Progenitor cell of endocrine pancreas (in vitro differentiated cells): ENCODE measurements around the gene NLGN1. TPM values are rescaled to one million over a fixed set of nuclear protein-coding genes. Genes with fewer than 3 reads are reported as not detected.

ENCODE experiments used
- DNase-seq: peaks from one replicate; pipeline ENCODE4 v3.0.0; 2021; ENCODE audit warnings: low spot score; ENCODE audit not compliant: unreplicated experiment
- H3K27ac Mint-ChIP-seq: 2 replicates; pipeline ENCODE4 v1.8.0; 2021; ENCODE audit warnings: mild to moderate bottlenecking, moderate library complexity, mixed read lengths
- H3K27me3 Mint-ChIP-seq: 2 replicates; pipeline ENCODE4 v1.8.0; 2021; ENCODE audit warnings: mixed read lengths
- H3K36me3 Mint-ChIP-seq: 2 replicates; pipeline ENCODE4 v1.8.0; 2022; ENCODE audit warnings: mixed read lengths; ENCODE audit not compliant: insufficient read depth
- H3K4me1 Mint-ChIP-seq: 2 replicates; pipeline ENCODE4 v1.8.0; 2021; ENCODE audit warnings: low read depth, mixed read lengths
- H3K4me3 Mint-ChIP-seq: 2 replicates; pipeline ENCODE4 v1.8.0; 2021; ENCODE audit warnings: low read depth, mild to moderate bottlenecking, moderate library complexity, mixed read lengths
- H3K9me3 Mint-ChIP-seq: 2 replicates; pipeline ENCODE4 v1.8.0; 2021; ENCODE audit warnings: low read depth, mixed read lengths
- total RNA-seq: library from RNA; stranded (reverse); gene quantifications from 2 replicates; pipeline ENCODE4 v1.2.1, GENCODE V29; 2021
- TF ChIP-seq, protein P1 (sequence below): fragments of 200-600 bp; sonication (generic); IDR thresholded peaks from one replicate; pipeline ENCODE4 v1.5.0; 2021; ENCODE audit warnings: antibody characterized with exemption, mild to moderate bottlenecking; ENCODE audit not compliant: unreplicated experiment

The NLGN1 gene
- total RNA-seq, 1 donor from 2014 or later: 5.7 TPM

DNA sequence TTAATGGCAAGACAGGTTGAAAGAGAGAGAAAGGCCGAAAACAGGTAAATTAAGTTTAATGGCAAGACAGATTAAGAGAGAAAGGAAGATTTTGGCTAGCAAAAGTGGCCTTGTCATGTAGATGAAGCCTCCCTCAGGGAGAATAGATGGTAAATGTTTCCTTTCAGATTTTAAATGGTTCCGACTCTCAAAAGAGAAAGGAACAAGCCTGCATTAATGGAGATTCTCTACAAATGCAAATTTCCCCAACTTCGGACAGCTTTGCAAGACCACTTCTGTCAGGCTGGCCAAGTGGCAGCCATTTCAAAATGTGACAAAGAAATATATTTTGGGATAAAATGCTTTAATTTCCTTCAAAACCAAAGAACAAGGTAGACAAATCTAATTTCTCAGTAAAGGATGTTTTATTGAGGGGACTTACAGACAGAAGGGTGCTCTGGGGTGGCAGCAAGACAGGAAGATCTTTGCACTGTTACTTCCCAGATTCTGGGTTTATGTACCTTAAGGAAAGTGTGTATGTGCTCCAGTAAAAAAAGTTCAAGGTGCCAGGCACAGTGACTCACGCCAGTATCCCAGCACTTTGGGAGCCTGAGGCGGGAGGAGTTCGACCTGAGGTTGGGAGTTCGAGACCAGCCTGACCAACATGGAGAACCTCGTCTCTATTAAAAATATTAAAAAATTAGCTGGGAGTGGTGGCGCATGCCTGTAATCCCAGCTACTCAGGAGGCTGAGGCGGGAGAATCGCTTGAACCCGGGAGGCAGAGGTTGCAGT is 835.3 kb downstream of the NLGN1 start:
- no peak for DNase-seq
- no peaks in the 10 kb centered on the region for H3K27me3 Mint-ChIP-seq
- no peaks in the 10 kb centered on the region for H3K36me3 Mint-ChIP-seq
- H3K27ac Mint-ChIP-seq: no peak overlapping the region
- H3K4me3 Mint-ChIP-seq: no peak overlapping the region
- TF ChIP-seq, protein P1, sequence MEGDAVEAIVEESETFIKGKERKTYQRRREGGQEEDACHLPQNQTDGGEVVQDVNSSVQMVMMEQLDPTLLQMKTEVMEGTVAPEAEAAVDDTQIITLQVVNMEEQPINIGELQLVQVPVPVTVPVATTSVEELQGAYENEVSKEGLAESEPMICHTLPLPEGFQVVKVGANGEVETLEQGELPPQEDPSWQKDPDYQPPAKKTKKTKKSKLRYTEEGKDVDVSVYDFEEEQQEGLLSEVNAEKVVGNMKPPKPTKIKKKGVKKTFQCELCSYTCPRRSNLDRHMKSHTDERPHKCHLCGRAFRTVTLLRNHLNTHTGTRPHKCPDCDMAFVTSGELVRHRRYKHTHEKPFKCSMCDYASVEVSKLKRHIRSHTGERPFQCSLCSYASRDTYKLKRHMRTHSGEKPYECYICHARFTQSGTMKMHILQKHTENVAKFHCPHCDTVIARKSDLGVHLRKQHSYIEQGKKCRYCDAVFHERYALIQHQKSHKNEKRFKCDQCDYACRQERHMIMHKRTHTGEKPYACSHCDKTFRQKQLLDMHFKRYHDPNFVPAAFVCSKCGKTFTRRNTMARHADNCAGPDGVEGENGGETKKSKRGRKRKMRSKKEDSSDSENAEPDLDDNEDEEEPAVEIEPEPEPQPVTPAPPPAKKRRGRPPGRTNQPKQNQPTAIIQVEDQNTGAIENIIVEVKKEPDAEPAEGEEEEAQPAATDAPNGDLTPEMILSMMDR: no peak
- no peaks in the 10 kb centered on the region for H3K9me3 Mint-ChIP-seq
- no peaks in the 10 kb centered on the region for H3K4me1 Mint-ChIP-seq

DNA sequence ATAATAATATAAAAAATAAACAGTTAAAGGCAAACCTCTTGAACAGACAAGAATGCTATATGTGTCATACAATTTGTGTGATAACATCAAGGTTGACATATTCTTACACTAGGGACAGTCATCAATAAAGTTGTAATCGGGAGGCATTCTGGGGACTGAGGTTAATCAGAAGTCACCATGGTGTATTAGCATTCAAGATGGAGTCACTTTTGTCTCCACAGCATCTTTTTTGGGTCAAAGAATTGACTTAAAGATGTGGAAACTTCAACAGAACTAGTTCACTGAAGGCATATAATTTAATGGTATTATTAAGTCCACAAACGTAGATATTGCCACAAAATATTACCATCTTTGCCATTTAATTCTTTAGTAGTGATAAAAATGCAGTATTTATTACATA is 836.0 kb downstream of the NLGN1 start:
- no peaks in the 10 kb centered on the region for H3K27me3 Mint-ChIP-seq
- no peak overlapping the region for H3K4me3 Mint-ChIP-seq
- H3K9me3 Mint-ChIP-seq: no peaks in the 10 kb centered on the region
- H3K4me1 Mint-ChIP-seq: no peaks in the 10 kb centered on the region
- no peaks in the 10 kb centered on the region for H3K36me3 Mint-ChIP-seq
- no peak overlapping the region for H3K27ac Mint-ChIP-seq
- no peak for DNase-seq
- TF ChIP-seq, protein P1: no peak

DNA sequence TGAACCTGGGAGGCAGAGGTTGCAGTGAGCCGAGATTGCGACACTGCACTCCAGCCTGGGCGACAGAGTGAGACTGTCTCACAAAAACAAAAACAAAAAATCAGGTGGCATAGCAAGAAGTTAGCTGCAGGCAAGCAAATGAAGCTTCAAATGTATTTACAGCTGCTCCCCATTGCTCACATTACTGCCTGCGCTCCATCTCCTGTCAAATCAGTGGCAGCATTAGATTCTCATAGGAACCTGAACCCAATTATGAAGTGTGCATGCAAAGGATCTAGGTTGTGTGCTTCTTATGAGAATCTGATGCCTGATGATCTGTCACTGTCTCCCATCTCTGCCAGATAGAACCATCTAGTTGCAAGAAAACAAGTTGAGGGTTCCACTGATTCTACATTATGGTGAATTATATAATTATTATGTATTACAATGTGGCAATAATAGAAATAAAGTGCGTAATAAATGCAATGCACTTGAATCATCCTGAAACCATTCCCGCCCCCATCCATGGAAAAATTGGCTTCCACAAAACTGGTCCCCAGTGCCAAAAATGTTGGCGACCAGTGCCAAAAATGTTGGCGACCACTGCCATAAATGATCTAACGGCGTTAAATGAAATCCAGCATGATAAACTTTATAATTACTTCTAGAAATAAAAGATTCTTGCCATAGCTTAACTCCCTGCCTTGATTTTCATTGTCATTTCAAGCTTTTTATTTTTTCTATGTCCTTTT is 844.9 kb downstream of the NLGN1 start:
- Mint-ChIP-seq H3K4me1 (peaks cover 2% of the 10 kb centered on the region), H3K4me3 (no peak overlapping the region), H3K36me3 (no peaks in the 10 kb centered on the region), H3K27ac (no peak overlapping the region), H3K27me3 (no peaks in the 10 kb centered on the region), H3K9me3 (no peaks in the 10 kb centered on the region)
- no peak for DNase-seq
- TF ChIP-seq, protein P1: no peak

DNA sequence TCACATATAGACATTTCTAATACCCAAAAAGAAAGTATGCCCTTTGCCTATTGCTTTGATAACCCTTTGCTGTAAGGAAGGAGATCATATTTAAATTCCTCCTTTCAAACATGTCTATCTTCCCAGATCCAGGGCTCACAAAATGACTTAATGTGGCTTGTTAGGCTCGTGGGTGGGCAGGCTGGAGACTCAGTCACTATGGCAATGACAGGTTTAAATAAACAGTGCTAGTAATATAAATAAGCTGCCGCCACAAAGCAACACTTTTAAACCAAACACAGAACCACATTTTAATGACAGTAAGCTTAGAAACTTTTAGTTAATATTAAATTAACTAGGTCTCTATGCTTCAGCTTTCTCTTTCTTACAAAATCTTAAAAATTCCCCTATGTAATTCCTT is 845.6 kb downstream of the NLGN1 start:
- no peak for DNase-seq
- H3K36me3 Mint-ChIP-seq: no peaks in the 10 kb centered on the region
- no peaks in the 10 kb centered on the region for H3K27me3 Mint-ChIP-seq
- no peaks in the 10 kb centered on the region for H3K9me3 Mint-ChIP-seq
- no peak overlapping the region for H3K27ac Mint-ChIP-seq
- H3K4me1 Mint-ChIP-seq: peaks cover 2% of the 10 kb centered on the region
- TF ChIP-seq, protein P1: no peak
- H3K4me3 Mint-ChIP-seq: no peak overlapping the region

DNA sequence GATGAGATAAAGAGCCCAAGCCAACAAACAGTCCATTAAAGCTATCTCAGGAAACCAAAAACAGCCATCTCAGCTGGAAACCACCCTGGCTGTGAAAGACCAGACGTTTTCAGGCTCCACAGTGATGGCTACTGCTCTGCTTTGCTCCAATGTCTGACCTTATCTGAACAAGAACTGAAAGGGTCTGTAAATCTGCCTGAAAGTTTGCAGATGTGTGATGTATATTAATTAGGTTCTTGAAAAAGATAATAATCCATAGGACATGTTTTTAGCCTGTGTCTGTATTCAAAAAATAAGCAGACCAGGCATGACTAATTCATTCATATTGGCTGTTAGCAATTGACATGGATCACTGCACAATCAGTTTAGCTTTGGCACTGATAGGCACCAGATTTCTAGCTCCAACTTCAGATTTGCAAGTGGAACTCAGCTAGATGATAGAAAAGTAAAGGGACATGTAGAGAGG is 850.2 kb downstream of the NLGN1 start:
- Mint-ChIP-seq H3K27ac (no peak overlapping the region), H3K36me3 (no peaks in the 10 kb centered on the region), H3K27me3 (no peaks in the 10 kb centered on the region), H3K4me1 (peaks cover 2% of the 10 kb centered on the region), H3K9me3 (no peaks in the 10 kb centered on the region), H3K4me3 (no peak overlapping the region)
- TF ChIP-seq, protein P1: no peak
- DNase-seq: no peak
